ENCODE results near the gene MICAL2.

The MICAL2 gene

DNA sequence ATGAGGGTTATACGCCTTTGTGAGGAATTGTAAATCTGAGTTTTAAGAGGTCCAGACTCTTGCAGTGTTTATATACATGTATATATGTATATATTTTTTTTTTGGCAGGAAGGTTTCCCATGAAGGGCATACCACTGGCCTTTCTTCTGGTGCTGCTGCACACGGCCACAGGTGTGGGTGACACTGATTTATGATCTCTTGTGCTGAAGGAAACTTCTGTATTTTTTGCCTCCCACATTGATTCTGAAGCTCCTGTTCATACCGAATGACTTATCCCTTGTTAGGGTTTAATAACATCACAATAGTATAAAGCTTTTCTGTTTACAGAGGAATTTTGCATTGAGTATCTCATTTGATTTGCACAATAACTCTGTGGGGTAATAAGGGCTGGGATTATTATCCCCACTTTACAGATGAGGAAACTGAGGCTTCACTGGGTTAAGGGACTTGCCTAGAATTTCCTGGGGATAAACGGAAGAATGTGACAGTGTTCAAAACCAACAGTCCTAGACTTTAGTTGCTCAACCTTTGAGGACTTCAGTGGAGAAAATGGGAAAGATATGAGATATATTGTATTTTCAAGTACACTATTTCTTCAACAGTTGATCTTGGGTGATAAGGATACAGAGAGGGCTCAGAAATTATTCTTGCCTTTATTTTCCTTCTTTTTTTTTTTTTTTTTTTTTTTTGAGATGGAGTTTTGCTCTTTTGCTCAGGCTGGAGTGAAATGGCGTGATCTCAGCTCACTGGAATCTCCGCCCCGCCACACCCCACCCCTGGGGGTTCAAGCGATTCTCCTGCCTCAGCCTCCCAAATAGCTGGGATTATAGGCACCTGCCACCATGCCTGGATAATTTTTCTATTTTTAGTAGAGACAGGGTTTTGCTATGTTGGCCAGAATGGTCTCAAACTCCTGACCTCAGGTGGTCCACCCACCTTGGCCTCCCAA, 70.1 kb downstream of the MICAL2 start:
- Mint-ChIP-seq H3K4me1 (peaks cover 51% of the 10 kb centered on the region), H3K4me3 (no peak overlapping the region), H3K9me3 (no peaks in the 10 kb centered on the region), H3K36me3 (no peaks in the 10 kb centered on the region), H3K27ac (peak overlapping the region; percentile 100)
- ATAC-seq (no peak), DNase-seq (ENCODE audit: low spot score in 2 of 2) (no peak)

DNA sequence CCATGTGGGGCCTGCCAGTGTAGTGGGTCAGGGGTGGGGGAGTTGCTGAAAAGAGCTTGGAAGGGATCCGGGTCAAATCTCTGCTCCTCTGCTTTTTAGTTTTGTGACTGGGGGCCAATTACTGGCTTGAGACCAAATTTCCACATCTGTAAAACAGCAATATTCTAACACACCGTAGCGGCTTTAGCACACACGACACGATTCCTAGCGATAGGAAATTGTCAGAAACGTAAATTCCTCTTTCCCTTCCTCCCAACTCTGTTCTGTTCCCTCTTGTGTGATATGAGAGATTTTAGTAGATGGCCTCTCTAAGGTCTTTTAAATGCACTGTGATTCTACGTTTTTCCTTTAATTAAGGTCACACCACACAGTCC, 71.9 kb downstream of the MICAL2 start:
- H3K36me3 Mint-ChIP-seq = no peaks in the 10 kb centered on the region
- no peak for ATAC-seq
- H3K4me1 Mint-ChIP-seq = peaks cover 51% of the 10 kb centered on the region
- H3K27ac Mint-ChIP-seq = no peak overlapping the region
- H3K4me3 Mint-ChIP-seq = no peak overlapping the region
- H3K9me3 Mint-ChIP-seq = no peaks in the 10 kb centered on the region
- DNase-seq (ENCODE audit: low spot score in 2 of 2) = no peak

DNA sequence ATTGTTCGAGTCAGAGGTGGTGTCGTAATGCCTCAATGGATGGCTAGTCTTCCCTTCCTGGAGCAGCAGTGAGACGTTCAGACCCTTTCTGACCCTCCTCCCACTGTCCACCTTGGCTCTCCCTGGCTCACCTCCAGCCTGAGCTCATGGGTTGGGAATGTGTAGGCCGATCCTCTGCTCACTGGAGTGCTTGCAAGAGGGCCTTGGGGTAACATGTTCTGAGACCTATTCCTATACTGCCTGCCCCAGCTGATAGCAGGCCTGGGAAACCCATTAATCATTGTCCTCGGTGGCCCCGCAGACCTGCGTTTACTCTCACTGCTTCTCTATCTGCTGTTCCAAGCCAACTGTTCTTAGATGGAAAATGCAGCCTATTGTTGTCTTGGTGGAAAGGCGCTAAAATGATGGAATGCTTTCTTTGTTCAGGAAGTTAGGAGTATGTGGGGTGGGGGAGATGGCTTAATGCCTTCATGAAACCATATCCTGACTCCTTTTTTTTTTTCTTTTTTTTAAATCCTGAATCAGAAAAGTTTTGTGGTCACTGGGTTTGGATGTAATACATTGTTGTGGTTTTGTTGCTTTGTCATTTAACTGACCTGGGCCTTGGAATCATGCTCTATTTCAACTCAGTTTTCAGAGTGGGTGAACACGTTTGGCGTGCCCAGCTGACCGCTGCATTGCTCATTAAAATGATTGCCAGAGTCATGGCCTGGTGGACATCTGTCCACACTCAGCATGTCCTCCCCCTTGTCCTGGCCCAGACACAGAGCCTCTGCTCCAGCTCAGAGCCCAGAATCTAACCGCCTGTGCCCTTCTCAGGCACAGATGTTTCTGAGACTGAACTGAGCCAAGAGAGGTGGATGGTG, 72.5 kb downstream of the MICAL2 start:
- Mint-ChIP-seq H3K36me3 (no peaks in the 10 kb centered on the region), H3K27ac (no peak overlapping the region), H3K4me3 (no peak overlapping the region), H3K9me3 (no peaks in the 10 kb centered on the region), H3K4me1 (peaks cover 50% of the 10 kb centered on the region)
- no peak for DNase-seq (ENCODE audit: low spot score in 2 of 2)
- no peak for ATAC-seq

DNA sequence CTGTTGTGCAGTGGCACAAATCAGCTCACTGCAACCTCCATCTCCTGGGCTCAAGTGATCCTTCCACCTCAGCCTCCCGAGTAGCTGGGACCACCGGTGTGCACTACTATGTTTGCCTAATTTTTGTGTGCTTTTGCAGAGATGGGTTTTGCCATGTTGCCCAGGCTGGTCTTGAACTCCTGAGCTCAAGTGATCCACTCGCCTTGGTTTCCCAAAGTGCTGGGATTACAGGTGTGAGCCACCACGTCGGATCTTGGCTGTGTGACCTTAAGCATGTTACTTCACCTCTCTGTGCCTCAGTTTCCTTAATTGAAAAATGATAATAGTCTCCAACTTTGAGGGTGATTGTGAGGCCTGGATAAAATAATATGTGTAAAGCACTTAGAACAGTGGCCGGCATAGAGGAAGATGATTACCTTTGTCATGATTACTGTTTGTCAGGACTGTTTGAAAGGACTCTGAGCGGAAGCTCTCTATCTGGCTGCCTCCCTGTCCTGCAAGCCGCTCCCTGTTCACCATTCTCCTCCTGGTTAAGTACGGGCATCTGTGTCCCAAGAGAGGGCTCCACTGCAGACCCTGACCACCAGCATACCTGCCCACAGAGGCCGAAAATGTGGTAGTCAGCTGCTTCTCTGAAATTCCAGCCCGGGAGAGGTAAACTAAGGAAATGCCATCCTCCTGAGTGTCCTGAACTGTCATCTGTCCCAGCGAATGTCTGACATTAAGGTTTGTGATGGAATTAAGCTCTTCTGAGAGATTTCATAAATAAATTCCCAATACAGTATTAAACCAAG, 73.6 kb downstream of the MICAL2 start:
- ATAC-seq (no peak), DNase-seq (ENCODE audit: low spot score in 2 of 2) (no peak)
- Mint-ChIP-seq H3K4me1 (peaks cover 50% of the 10 kb centered on the region), H3K9me3 (no peaks in the 10 kb centered on the region), H3K36me3 (peaks cover 4% of the 10 kb centered on the region), H3K4me3 (no peak overlapping the region), H3K27ac (no peak overlapping the region)

DNA sequence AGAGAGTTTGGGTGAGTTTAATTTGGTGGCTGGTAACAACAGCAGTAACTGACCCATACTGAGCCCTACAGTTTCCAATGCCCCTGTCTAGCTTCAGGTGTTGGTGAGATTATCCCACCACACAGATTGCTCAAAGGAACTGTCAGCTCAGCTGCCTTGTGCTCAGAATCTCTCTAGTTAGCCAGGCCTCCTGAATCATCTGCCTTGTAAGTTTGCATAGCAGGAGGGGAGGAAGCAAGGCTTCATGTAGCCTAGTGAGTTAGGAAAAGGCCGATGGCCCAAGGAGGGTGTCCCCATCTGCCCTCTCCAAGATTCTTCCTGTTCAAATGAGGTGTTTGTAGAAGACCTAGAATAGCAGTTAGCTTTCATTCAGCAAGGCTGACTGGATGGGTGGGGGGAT, 74.3 kb downstream of the MICAL2 start:
- ATAC-seq = no peak

DNA sequence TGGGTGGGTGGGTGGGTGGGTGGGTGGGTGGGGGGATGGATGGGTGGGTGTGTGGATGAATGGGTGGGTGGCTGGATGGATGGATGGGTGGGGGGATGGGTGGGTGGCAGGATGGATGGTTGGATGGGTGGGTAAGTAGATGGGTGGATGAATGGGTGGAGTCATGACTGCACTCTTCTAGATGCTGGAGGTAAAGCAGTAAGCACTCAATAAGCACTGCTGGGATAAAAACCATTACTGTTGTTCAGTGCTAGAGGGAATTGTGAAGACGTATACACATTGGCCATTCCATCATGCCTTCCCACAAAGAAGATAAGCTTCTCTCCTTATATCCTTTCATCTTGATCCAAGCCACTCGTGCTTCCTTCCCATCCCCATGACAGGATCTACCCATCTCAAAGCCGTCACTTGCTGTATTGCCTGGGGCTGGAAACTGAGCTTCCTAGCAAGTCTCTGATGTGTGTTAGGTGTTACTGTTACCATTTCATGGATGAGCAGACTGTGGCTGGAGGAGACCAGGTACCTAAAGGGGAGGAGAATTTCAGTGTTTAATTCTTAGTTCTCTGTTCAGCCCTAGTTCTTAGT, 74.8 kb downstream of the MICAL2 start:
- peaks cover 50% of the 10 kb centered on the region for H3K4me1 Mint-ChIP-seq
- no peak for ATAC-seq
- no peak for DNase-seq (ENCODE audit: low spot score in 2 of 2)
- H3K9me3 Mint-ChIP-seq = no peaks in the 10 kb centered on the region
- peaks cover 7% of the 10 kb centered on the region for H3K36me3 Mint-ChIP-seq
- H3K4me3 Mint-ChIP-seq = no peak overlapping the region
- peak overlapping the region; percentile 43 for H3K27ac Mint-ChIP-seq

More for the DNA sequence above, 74.3 kb downstream of the MICAL2 start:
- DNase-seq (ENCODE audit: low spot score in 2 of 2) = no peak
- Mint-ChIP-seq H3K4me3 (no peak overlapping the region), H3K27ac (no peak overlapping the region), H3K9me3 (no peaks in the 10 kb centered on the region), H3K4me1 (peaks cover 50% of the 10 kb centered on the region), H3K36me3 (peaks cover 7% of the 10 kb centered on the region)

DNA sequence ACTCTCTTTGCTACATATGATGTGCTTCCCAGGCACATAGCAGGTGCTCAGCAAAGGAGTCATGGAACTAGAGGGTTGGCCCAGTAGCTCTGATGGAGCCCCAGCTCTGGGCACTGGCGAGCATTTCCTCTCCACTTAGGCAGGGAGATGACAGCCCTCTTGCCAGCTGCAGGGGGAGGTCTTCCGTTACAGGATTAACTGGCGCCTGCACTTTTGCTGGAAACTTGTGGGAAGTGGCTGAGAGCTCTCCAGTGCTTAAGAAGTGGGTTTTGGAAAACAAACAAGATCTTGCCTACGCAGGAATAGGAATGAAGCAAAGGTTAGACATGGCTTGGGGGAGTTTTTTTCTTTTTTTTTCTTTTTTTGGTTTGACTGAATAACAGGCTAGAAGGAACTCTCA, 75.5 kb downstream of the MICAL2 start:
- H3K36me3 Mint-ChIP-seq = peaks cover 7% of the 10 kb centered on the region
- H3K9me3 Mint-ChIP-seq = no peaks in the 10 kb centered on the region
- DNase-seq (ENCODE audit: low spot score in 2 of 2) (no peak), ATAC-seq (no peak)
- H3K27ac Mint-ChIP-seq = peak overlapping the region; percentile 43
- no peak overlapping the region for H3K4me3 Mint-ChIP-seq
- peaks cover 58% of the 10 kb centered on the region for H3K4me1 Mint-ChIP-seq

DNA sequence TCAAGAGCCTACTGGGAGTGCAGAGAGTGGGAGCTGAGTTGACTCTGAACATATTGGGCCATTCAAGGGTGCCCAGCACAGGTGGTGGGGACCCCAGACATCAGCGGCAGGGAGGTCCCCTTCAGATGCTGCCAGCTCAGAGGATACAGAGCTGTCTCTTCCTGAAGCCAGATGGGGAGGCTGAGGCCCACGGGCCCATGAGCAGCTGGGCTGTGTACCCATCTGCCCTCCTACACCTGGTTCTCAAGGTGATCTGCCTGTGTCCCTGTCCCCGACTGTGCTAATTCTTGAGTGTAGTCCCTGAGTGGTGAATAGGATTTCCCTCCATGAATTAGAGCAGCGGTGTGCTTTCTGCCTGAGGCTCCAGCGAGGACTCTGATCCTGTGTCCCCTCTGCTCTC, 76.3 kb downstream of the MICAL2 start:
- ATAC-seq (no peak), DNase-seq (ENCODE audit: low spot score in 2 of 2) (no peak)
- no peaks in the 10 kb centered on the region for H3K9me3 Mint-ChIP-seq
- H3K27ac Mint-ChIP-seq = peak overlapping the region; percentile 90
- H3K4me1 Mint-ChIP-seq = peaks cover 65% of the 10 kb centered on the region
- peaks cover 7% of the 10 kb centered on the region for H3K36me3 Mint-ChIP-seq
- H3K4me3 Mint-ChIP-seq = no peak overlapping the region

DNA sequence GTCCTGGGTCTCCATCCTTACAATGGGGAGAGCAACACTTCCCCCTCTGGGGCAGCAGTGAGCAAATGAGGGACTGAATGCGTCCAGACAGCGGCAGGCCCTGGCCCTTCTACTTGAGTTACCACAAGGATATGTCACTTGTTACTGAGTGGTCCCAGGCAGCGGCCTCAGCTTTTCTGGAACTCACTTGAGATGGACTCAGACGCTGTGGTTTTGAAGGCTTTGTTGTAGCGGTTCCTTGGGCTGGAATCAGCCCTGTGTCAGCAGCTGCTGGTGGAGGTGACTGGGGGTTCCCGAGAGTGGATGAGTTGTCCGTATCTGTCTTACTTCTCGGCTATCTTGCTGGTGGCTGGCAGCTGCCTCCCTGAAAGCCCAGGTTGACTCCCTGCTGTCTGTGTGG, 77.0 kb downstream of the MICAL2 start:
- DNase-seq (ENCODE audit: low spot score in 2 of 2) (no peak), ATAC-seq (peak; percentile 71)
- peak overlapping the region; percentile 90 for H3K27ac Mint-ChIP-seq
- peaks cover 68% of the 10 kb centered on the region for H3K4me1 Mint-ChIP-seq
- H3K9me3 Mint-ChIP-seq = no peaks in the 10 kb centered on the region
- peaks cover 7% of the 10 kb centered on the region for H3K36me3 Mint-ChIP-seq
- H3K4me3 Mint-ChIP-seq = peak overlapping the region; percentile 32

DNA sequence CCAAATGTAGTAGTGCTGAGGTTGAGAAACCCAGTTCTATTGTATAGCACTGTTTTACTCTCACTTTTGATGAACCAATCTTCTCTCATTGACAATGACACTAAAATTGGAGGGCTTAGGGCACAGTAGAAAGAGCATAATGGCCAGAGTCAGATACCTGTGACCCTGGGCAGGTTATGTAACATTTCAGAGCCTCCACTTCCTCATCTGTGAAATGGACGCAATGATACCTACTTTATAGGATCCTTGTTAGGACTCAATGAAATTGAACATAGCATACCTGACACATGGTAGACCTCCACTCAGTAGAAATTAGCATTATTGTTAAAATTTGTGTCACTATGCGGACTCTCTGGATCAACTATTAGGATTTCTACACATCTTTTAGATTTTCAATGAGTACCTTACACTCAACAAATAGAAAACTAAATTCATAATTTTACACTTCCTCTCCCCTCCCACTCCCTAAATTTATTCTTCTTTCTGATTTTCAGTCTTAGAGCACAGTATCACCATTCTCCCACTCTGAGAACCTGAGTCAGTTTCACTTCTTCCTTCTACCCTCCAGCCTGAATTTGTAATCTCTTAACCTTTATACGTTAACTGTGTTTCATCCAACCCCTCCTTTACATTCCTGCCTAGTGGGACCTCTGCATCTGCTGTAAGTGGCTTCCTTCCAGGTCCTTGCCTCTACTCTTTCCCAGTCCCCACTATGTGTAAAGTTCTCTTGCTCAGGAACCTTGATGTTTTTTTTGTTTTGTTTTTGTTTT, 78.3 kb downstream of the MICAL2 start:
- ATAC-seq (peak; percentile 37), DNase-seq (ENCODE audit: low spot score in 2 of 2) (no peak)
- H3K36me3 Mint-ChIP-seq = peaks cover 7% of the 10 kb centered on the region
- H3K27ac Mint-ChIP-seq = peak overlapping the region; percentile 86
- no peaks in the 10 kb centered on the region for H3K9me3 Mint-ChIP-seq
- H3K4me3 Mint-ChIP-seq = peak overlapping the region; percentile 54
- peaks cover 79% of the 10 kb centered on the region for H3K4me1 Mint-ChIP-seq

DNA sequence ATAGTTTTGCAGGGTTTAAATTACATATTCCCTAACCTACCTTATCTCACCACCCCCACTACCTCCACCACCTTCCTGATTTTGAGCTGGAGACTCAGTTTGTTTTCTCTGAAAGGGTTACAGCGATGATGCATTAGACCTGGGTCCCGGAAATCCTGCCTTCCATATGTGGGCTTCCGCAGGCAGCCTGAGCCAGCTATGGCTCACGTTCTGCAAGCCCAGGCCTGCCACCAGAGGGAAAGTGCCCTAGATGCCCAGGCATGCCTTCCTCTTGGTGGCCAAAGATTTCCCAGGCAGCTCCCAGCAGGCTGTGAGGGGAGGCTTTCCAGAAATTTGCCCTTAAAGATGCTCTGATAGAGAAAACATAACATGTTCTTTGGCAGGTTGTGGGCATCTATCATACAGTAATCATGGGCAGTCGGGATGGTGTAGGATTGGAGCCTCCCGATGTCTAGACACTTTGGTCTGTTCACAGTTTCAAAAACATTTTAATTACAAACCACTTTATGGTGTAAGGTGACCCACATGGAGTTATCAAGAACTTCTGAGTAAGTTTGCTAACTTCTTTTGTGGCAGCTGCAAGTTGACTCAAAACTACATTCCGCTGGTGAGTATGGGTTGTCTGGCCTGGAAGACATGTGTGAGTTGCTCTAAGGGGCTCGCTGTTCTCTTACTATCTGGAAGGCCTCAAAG, 79.3 kb downstream of the MICAL2 start:
- DNase-seq (ENCODE audit: low spot score in 2 of 2) = no peak
- Mint-ChIP-seq H3K4me1 (peaks cover 88% of the 10 kb centered on the region), H3K36me3 (peaks cover 7% of the 10 kb centered on the region), H3K27ac (peak overlapping the region; percentile 86), H3K4me3 (peak overlapping the region; percentile 54), H3K9me3 (no peaks in the 10 kb centered on the region)
- ATAC-seq = peak; percentile 90

DNA sequence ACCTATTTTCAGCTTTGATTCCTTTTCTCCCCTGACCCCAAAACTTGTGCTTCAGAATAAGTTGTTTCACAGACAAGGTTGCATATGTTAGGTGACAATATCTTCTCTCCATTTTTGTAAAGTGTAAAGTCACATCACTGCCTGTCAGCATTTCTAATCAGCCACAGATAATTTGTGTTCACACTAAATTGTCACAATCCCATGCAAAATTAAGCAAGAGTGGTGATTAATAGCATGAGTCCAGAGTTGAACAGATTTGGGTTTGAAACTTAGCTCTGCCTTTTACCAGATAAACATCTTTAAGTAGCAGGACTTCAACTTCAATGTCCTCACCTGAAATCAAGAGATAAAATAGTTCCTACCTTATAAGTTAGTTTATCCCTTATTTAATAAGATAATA, 80.1 kb downstream of the MICAL2 start:
- peak overlapping the region; percentile 86 for H3K27ac Mint-ChIP-seq
- DNase-seq (ENCODE audit: low spot score in 2 of 2) (no peak), ATAC-seq (no peak)
- no peaks in the 10 kb centered on the region for H3K9me3 Mint-ChIP-seq
- peak overlapping the region; percentile 54 for H3K4me3 Mint-ChIP-seq
- peaks cover 91% of the 10 kb centered on the region for H3K4me1 Mint-ChIP-seq
- peaks cover 7% of the 10 kb centered on the region for H3K36me3 Mint-ChIP-seq

DNA sequence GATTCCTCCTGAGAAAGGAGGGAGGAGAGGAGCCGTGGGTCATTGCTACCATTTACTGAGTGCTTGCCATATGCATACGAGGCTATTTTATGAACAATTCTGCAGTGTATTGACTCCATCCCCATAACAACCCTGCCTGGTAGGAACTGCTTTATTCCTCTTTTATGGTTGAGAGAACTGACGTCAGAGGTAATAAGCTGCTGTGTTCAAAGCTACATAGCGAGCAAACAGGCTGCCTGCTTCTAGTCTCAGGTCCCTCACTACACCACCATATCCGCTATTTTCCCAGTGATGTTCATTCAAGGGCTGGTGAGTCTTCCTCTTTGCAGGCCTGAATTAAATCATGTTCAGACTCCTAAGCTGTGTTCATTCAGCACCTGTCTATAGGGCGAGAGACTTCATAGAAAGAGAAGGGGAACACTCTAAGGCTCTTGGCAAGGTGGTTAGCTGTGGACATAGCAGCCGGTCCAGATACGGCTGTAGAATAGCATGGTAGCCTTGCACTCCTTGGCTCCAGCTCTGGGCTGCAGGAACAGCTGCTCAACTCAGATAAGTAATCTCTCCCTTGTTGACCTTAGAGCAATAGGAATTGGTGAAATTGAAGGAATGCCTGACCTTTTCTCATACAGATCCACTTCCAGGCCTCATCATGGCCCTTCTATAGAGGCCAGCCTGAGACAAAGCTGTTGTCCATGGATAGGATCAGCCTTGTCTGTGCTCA, 82.6 kb downstream of the MICAL2 start:
- H3K9me3 Mint-ChIP-seq = no peaks in the 10 kb centered on the region
- H3K36me3 Mint-ChIP-seq = peaks cover 32% of the 10 kb centered on the region
- DNase-seq (ENCODE audit: low spot score in 2 of 2) = no peak
- H3K4me1 Mint-ChIP-seq = peaks cover 92% of the 10 kb centered on the region
- no peak overlapping the region for H3K4me3 Mint-ChIP-seq
- no peak for ATAC-seq
- peak overlapping the region; percentile 21 for H3K27ac Mint-ChIP-seq
